NCI-H1930 (cell line): ENCODE results near the gene TMEM9.

Source experiments
- DNase-seq, 2 experiments: peaks; one replicate each; lab custom pipeline; 2025; lab: John Stamatoyannopoulos, UW

The TMEM9 gene

GRCh38 chr1:201154389-201155165 is at the start of gene TMEM9:
TSS of gene TMEM9 (minus strand) at chr1:201154474. CDS start at chr1:201153923, 551 bp downstream.
- peak; percentile 89 to 96 for DNase-seq

- no peak for DNase-seq
These were observed 44.3 kb upstream of the TMEM9 start for GRCh38 chr1:201198598-201198997.

GRCh38 chr1:201194046-201194445 is 39.8 kb upstream of the TMEM9 start:
- no peak for DNase-seq

- DNase-seq, result no peak
These were observed 38.1 kb upstream of the TMEM9 start for GRCh38 chr1:201192261-201192788.

GRCh38 chr1:201191653-201192260 is 37.5 kb upstream of the TMEM9 start:
- no peak for DNase-seq

- no peak for DNase-seq
These were observed 36.4 kb upstream of the TMEM9 start, which contains the start of gene IGFN1 for GRCh38 chr1:201190624-201191051. TSS of gene IGFN1 (plus strand) at chr1:201190824. CDS start at chr1:201193294, 2,470 bp downstream.

- DNase-seq, result no peak
These were observed 35.7 kb upstream of the TMEM9 start for GRCh38 chr1:201190005-201190404.

- DNase-seq, result no peak
These were observed 34.8 kb upstream of the TMEM9 start for GRCh38 chr1:201189085-201189484.

GRCh38 chr1:201186192-201186591 is 31.9 kb upstream of the TMEM9 start:
- DNase-seq, result no peak

GRCh38 chr1:201185527-201186128 is 31.4 kb upstream of the TMEM9 start:
- DNase-seq, result no peak

GRCh38 chr1:201185123-201185453 is 30.8 kb upstream of the TMEM9 start:
- DNase-seq, result peak in 1 of 2 experiments; percentile 41

GRCh38 chr1:201184307-201185122 is 30.2 kb upstream of the TMEM9 start:
- peak in 1 of 2 experiments; percentile 12 for DNase-seq

- DNase-seq, result no peak
These were observed 29.5 kb upstream of the TMEM9 start for GRCh38 chr1:201183753-201184152.

- DNase-seq, result no peak
These were observed 28.9 kb upstream of the TMEM9 start for GRCh38 chr1:201183209-201183608.

GRCh38 chr1:201181726-201182125 is 27.5 kb upstream of the TMEM9 start:
- no peak for DNase-seq

GRCh38 chr1:201181323-201181722 is 27.0 kb upstream of the TMEM9 start:
- no peak for DNase-seq

- no peak for DNase-seq
These were observed 26.6 kb upstream of the TMEM9 start for GRCh38 chr1:201180901-201181300.

- DNase-seq, result no peak
These were observed 25.9 kb upstream of the TMEM9 start for GRCh38 chr1:201180141-201180540.

- no peak for DNase-seq
These were observed 24.4 kb upstream of the TMEM9 start for GRCh38 chr1:201178718-201179117.

- DNase-seq, result no peak
These were observed 22.7 kb upstream of the TMEM9 start for GRCh38 chr1:201176940-201177339.

- no peak for DNase-seq
These were observed 21.7 kb upstream of the TMEM9 start for GRCh38 chr1:201175820-201176500.
